ENCODE results near the gene AGXT. TPM values are rescaled to one million over a fixed set of nuclear protein-coding genes. Genes with fewer than 3 reads are reported as not detected.

Gene AGXT
- total RNA-seq, 4 donors from 2014 or later = 0.33 to 0.75 TPM; not detected in 2

DNA sequence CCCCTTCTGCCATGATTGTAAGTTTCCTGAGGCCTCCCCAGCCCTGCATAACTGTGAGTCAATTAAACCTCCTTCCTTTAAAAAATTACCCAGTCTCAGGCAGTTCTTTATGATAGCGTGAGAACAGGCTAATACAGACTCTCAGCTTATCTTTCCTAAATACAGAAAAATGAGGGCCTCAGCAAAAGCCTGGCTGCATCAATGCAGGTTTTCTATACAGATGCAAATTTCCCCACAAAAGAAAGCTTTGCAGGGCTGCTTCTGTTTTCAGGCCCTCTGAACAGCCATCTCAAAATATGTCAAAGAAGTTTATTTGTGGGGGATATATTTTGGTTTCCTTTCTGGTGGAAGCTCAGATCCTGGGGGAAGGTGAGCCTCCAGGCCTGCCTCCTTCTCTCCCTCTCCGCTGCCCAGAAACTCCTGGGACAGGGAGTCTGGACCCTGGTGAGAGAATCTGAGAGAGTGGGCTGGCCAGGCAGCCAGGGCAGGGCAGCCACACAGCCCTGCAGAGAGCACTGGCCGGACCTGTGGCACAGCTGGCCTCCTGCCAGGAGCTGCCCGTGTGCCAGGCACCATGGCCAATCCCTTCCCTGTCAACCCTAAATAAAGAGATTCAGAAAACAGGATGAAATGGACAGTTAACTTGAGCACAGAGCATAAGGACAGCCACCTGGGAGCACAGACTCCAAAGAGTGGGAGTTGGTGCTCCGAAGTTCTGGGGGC lies 21.6 kb upstream of the AGXT start:
- TF ChIP-seq, protein P1, sequence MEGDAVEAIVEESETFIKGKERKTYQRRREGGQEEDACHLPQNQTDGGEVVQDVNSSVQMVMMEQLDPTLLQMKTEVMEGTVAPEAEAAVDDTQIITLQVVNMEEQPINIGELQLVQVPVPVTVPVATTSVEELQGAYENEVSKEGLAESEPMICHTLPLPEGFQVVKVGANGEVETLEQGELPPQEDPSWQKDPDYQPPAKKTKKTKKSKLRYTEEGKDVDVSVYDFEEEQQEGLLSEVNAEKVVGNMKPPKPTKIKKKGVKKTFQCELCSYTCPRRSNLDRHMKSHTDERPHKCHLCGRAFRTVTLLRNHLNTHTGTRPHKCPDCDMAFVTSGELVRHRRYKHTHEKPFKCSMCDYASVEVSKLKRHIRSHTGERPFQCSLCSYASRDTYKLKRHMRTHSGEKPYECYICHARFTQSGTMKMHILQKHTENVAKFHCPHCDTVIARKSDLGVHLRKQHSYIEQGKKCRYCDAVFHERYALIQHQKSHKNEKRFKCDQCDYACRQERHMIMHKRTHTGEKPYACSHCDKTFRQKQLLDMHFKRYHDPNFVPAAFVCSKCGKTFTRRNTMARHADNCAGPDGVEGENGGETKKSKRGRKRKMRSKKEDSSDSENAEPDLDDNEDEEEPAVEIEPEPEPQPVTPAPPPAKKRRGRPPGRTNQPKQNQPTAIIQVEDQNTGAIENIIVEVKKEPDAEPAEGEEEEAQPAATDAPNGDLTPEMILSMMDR (IDR thresholded peaks at IDR 0.05; ENCODE audit: low read depth) = no peak

DNA sequence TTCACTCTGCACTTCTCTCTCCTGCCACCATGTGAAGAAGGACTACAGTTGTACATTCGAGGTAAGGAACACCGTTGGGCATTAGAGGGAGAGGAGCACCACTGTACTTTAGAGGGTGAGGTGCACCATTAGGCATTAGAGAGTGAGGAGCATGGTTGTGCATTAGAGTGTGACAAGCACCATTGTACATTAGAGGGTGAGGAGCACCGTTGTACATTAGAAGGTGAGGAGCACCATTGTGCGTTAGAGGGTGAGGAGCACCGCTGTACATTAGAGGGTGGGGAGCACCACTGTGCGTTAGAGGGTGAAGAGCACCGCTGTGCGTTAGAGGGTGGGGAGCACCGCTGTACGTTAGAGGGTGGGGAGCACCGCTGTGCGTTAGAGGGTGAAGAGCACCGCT lies 20.8 kb upstream of the AGXT start:
- TF ChIP-seq, protein P1 (IDR thresholded peaks at IDR 0.05; ENCODE audit: low read depth) = no peak

DNA sequence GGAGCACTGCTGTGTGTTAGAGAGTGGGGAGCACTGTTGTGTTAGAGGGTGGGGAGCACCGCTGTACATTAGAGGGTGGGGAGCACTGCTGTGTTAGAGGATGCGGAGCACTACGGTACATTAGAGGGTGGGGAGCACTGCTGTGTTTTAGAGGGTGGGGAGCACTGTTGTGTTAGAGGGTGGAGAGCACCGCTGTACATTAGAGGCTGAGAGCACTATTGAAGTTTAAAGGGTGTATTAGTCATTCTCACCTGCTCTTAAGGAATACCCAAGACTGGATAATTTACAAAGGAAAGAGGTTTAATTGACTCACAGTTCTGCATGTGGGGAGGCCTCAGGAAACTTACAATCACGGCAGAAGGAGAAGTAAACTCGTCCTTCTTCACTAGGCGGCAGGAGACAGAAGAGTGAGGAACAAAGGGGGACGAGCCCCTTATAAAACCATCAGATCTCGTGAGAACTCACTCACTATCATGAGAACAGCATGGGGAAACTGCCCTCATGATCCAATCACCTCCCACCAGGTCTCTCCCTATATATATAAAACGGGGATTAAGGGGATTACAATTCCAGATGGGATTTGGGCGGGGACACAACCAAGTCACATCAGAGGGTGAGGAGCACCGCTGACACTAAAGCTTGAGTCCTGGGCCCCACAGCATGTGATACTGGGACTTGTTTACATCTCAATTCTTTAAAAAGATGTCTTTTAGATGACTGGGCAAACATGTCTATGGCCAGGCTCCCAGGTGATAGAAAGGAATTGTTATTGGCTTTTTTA lies 19.5 kb upstream of the AGXT start:
- TF ChIP-seq, protein P1 (IDR thresholded peaks at IDR 0.05; ENCODE audit: low read depth) = no peak

DNA sequence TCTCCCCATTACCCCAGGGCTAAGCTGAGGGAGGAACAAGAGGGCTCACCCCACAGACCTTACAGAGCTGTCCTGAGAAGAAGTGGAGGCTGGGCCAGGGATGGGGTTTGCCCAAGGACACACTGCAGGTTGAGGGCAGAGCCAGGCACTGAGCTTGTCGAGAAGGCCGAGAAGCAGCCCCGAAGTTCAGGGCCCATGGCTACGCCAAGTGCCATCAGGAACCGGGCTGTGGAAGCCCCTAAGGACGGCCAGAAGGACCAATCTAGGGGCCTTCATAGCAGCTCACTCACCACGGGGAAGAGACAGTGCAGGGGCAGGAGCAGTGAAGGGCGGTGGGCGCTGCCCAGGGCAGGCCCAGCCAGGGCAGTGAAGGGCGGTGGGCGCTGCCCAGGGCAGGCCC lies 18.6 kb upstream of the AGXT start:
- TF ChIP-seq, protein P1 (IDR thresholded peaks at IDR 0.05; ENCODE audit: low read depth) = no peak

DNA sequence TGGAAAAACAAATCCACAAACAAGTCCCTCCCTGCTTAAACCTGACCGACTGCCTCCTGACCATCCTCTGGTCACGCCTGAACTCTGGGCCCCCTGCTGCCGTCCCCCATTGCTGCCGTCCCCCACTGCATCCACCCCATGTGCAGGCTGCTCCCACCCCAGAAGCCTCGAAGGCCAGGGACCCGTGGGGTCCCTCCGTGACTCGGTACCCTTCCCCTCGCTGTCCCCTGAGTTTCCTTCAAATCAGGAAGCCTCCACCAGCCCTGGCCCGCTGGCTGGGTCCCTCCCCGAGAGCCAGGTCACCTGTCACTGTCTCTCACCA lies 17.9 kb upstream of the AGXT start:
- TF ChIP-seq, protein P1 (IDR thresholded peaks at IDR 0.05; ENCODE audit: low read depth) = no peak

DNA sequence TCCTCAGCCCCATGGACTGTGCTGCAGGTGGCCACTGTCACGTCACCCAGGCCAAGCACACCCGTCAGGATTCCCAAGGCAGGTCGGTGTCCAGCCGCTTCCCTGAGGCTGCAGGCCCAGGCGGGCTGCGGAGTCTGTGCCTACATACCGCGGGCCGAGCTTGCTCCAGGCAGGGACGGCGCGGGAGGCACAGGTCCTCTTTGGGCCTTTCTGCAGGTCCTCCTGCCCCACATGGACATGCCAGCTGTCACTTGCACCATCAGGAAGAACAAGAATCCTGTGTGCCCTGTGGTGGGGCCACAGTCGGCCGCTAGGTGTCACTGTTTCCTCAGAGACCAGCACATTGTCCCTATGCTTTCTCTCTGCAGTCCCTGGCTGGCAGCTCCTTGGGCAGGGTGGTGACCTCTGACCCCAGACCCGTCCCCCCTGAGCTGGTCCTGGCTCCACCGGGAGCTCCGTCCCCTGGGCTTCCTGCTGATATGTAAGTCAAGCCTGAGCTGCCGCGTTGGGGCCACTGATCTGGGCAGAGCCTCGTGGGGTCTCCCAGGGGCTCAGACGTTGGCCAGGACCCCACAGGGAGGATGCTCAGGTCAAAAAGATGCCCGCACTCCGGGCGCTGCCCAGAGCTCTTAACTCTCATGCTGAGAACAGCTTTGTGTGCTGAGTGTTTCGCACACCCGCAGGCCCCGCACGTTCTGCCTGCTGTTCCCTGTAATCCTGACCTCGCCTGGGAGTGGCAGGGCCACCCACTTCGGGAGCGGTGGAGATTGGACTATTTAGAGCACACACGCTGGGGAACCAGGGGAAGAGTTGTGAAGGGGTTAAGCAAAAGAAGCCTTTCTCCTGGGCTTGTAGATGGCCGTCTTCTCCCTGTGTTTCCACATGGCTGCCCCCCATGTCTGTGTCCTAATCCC lies 17.3 kb upstream of the AGXT start:
- TF ChIP-seq, protein P1 (IDR thresholded peaks at IDR 0.05; ENCODE audit: low read depth) = no peak

Data from subcutaneous adipose tissue (tissue), 4 donors.